GM19043 (cell line): ENCODE measurements around the gene HOXC4.

Source experiments
- ATAC-seq: cut with Tn5 transposase; IDR thresholded peaks from one replicate; pipeline ENCODE4 v1.9.1; 2021; ENCODE audit warnings: low read depth; ENCODE audit not compliant: unreplicated experiment

The HOXC4 gene

GRCh38 chr12:54053751-54054741 is at the start of gene HOXC4:
HOXC4 (plus strand) TSS chr12:54053835; CDS start chr12:54053923, 88 bp downstream.
- ATAC-seq, result peak; percentile 35

GRCh38 chr12:54004063-54004840 is 49.4 kb upstream of the HOXC4 start:
- no peak for ATAC-seq

GRCh38 chr12:54004841-54005530 is 48.6 kb upstream of the HOXC4 start:
- no peak for ATAC-seq

DNA sequence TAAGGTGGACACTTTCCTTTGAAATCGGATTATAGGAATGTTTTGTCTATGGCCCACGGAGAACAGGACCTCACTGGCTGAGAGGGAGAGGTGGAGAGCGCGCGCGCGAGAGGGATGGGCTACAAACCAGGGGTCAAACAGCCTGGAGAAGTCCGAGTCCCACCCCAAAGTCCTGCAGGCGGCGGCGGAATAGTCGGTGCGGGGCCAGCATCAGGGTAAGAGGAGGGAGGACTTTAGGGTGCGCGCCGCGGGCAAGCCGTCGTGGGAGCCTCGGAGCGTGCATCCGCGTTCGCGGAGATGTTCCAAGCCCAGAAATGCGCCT is 48.1 kb upstream of the HOXC4 start:
- ATAC-seq, result no peak

- no peak for ATAC-seq
Measured at GRCh38 chr12:54005853-54006558, 47.6 kb upstream of the HOXC4 start.

GRCh38 chr12:54006559-54007220 is 46.9 kb upstream of the HOXC4 start:
- no peak for ATAC-seq

GRCh38 chr12:54007538-54008259 is 45.9 kb upstream of the HOXC4 start:
- ATAC-seq, result no peak

DNA sequence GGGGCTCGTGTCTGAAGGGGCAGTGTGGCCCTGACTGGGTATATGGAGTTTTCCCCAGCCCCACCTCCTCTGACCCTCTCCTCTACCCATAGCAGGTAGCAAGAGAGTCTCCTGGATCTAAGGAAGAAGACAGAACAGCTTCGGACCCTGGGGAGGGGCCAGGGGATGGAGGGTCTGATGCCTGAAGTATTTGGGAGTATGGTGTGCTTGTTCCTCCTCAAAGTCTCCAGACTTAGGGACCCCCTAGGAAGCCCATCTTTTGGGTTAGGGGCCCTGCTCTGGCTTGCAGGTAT is 45.4 kb upstream of the HOXC4 start:
- ATAC-seq, result no peak

GRCh38 chr12:54009171-54010052 is 44.2 kb upstream of the HOXC4 start:
- ATAC-seq, result no peak

DNA sequence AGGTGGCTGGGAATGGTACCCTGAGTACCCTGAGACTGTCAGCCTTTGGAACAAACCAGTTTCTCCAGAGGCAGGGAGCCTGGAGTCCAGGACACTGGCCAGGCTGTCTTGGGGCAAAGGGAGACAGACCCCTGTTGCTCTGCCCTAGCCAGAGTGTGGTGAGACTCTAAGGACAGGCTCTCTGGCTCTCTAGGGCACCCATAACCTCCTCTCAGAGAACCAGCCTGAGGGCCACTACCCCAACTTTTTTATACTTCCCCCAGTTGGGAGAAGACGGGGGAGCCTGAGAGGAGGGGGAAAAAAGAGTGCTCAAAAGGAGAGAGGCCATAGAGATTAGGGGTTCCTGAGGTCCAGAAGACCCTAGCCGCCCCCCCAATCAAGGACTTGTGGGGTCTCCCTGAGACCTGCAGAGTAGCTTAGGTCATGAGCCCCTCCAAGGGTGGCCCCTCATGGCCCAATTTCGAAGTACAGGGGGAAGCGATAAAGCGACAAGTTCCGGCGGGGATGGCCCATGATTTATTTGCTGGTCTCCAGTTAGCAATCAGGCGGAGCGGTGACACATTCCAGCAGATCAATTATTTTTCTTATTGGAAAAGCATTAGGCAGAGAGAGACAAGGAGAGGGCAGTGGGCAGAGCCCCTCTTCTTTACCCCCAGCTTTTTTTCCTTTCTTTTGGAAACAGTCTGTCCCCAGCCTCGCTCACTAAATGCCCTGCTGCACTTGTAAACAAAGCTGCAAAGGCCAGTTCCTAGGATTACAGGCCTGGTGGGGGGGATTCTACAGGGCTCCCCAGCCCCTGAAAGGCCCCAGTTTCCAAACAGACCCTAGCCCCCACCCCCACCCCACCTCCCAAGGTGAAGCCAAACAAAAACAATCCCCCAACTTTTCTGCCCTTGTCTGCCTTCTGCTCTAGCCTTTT is 43.3 kb upstream of the HOXC4 start:
- ATAC-seq, result no peak

DNA sequence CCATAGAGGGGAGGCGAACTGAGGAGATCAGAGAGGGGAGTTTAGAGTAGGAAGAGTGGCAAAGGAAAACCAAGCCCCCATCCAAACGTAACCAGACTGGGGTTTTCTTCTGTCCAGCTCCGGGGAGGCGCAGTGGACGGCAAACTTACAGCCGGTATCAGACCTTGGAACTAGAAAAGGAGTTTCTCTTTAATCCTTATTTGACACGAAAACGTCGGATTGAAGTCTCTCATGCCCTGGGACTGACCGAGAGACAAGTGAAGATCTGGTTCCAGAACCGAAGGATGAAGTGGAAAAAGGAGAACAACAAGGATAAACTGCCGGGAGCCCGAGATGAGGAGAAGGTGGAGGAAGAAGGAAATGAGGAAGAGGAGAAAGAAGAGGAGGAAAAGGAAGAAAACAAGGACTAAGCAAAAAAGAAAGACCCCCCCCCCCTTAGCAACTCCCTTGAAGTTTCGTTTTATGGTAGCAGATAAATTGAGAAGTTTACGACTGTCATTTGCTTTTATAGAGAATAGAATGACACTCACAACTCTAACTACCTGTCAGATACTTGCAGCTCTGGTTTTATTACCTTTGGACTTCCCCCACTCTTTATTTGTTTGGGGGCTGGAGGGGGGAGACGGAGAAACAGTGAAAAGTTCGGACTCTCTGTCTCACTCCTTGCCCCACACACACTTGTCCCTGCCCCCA is 42.5 kb upstream of the HOXC4 start:
- ATAC-seq, result no peak

DNA sequence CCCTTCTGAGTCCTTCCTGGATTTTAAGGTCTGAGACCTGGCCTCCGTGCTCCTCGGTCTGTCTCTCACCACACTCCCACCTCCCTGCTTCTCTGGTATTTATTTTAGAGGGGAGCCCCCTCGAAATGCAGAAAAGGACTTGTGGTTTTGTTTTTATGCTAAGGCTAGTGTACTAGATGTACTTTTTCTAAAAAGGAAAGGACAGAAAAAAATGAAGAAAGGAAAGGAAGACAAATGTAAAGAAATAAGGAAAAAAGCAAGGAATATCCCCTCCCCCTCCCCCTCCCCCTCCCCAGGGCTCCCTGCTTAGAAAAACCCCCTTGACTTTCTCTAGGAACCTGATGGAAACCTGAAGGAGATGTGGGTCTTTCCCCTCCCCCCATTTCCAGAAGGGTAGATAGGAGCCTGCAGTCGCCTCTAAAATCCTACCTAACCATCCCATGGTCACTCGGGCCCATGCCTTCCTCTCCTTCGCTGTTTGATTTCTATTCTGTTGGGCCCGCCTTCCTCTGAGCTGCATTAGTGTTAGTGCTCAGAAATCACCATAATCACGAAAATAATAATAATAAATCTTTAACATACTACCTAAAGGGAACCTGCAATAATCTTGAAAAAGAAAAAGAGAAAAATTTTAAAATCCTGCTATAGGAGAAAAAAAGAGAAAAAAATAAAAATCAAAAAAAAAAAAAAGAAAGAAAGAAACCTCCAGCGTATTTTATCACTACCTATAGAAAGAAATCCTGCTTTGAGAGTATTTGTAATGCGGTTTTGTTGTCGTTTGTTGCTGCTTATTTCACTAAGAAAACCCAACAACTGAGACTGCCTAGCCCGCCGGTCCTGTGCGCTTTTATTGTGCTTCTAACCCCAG is 41.7 kb upstream of the HOXC4 start:
- ATAC-seq, result no peak

DNA sequence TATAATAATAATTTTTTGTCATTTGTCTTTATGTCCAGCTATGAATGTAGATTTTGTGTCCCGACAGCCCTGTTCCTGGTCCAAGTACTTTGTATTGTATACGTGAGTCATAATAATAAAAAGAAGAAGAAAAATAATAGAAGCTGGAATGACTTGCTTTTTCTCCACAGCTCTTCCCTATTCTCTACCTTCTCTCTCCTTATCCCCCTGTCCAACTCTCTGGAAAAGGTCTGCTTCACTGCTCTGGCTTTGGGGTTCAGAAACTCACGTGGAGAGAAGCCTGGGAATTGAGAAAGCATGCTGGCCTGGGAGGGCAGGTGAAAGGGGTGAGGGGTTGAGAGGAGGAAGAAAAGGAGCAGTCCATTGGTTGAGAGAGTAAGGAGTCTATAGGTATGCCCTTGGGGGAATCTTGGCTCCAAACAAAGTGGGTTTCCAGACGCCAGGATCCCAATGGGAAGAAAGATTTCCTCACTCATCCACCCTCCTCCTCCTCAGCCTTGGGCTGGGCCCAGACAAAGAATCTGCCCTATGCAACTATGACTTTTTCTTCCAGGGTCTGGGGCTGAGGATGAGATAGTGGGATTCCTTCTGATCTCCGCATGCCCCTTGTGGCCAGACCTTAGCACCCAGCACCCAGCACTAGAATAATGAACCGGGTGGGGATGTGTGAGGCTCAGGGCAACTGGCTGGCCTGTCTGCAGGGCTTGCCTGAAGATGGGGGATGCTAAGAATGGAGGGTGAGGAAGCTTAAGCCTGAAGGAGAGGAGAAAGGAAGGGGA is 40.8 kb upstream of the HOXC4 start:
- no peak for ATAC-seq

- no peak for ATAC-seq
Measured at GRCh38 chr12:54014377-54015017, 39.1 kb upstream of the HOXC4 start.
